Measurements from ENCODE around the gene TNNC1. TPM values are rescaled to one million over a fixed set of nuclear protein-coding genes. Genes with fewer than 3 reads are reported as not detected.

TNNC1 gene
- total and polyA plus RNA-seq, 4 donors, result 0.21 to 0.75 (median 0.35) TPM

- Histone ChIP-seq H3K9me3 (ENCODE audit: control insufficient read depth in 4 of 4, low read length in 3 of 4) (no peaks in the 10 kb centered on the region), H3K27me3 (ENCODE audit: control insufficient read depth in 4 of 4, insufficient read depth in 4 of 4, low read length in 3 of 4) (no peaks in the 10 kb centered on the region), H3K4me3 (ENCODE audit: low read depth in 1 of 3, low read length in 3 of 3) (no peak overlapping the region), H3K4me1 (ENCODE audit: control insufficient read depth in 4 of 4, insufficient read depth in 4 of 4, low read length in 3 of 4) (peaks cover 0 to 20% (median 13%) of the 10 kb centered on the region in 4 donors), H3K9ac (ENCODE audit: low read depth in 1 of 2, low read length in 2 of 2) (no peak overlapping the region), H3K27ac (ENCODE audit: low read depth in 1 of 2, low read length in 2 of 2) (no peak overlapping the region), H3K36me3 (ENCODE audit: control insufficient read depth in 4 of 4, insufficient read depth in 3 of 4, low read depth in 1 of 4, low read length in 3 of 4) (peaks cover 15 to 72% (median 52%) of the 10 kb centered on the region in 4 donors)
- WGBS, result 93% methylated on average over 4 of the region's 4 CpGs
- TF ChIP-seq HNF4A (conservative IDR thresholded peaks at IDR 0.05) (no peak), JUND (IDR thresholded peaks at IDR 0.05) (no peak), HNF4G (IDR thresholded peaks at IDR 0.05) (no peak), ATF3 (IDR thresholded peaks at IDR 0.05) (no peak), RAD21 (IDR thresholded peaks at IDR 0.05) (no peak)
- DNase-seq (ENCODE audit: low spot score), result no peak
Measured at GRCh38 chr3:52405601-52406110, 48.2 kb downstream of the TNNC1 start.

DNA sequence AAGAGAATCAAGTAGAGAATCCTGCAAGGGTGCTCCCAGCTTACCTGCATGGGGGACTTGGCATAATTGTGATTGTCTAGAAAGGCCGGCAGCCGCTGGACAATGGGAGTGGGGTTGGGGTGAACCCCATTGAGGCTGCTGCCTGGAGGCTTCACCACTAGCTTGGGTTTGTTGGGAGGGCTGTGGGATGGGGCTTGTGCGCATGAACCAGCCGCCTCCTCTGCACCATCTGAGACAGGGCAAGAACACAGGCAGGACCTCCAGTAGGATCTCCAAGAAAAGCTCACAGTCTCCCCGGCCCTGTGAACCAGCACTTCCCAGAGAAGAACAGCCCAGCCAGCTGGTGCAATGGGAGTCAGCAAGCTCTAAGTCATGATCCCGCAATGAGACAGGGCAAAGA is 48.8 kb downstream of the TNNC1 start:
- Histone ChIP-seq H3K36me3 (ENCODE audit: control insufficient read depth in 4 of 4, insufficient read depth in 3 of 4, low read depth in 1 of 4, low read length in 3 of 4) (peaks cover 16 to 78% (median 55%) of the 10 kb centered on the region in 4 donors), H3K4me1 (ENCODE audit: control insufficient read depth in 4 of 4, insufficient read depth in 4 of 4, low read length in 3 of 4) (peaks cover 0 to 20% (median 13%) of the 10 kb centered on the region in 4 donors), H3K27me3 (ENCODE audit: control insufficient read depth in 4 of 4, insufficient read depth in 4 of 4, low read length in 3 of 4) (no peaks in the 10 kb centered on the region), H3K9ac (ENCODE audit: low read depth in 1 of 2, low read length in 2 of 2) (no peak overlapping the region), H3K4me3 (ENCODE audit: low read depth in 1 of 3, low read length in 3 of 3) (no peak overlapping the region), H3K27ac (ENCODE audit: low read depth in 1 of 2, low read length in 2 of 2) (no peak overlapping the region), H3K9me3 (ENCODE audit: control insufficient read depth in 4 of 4, low read length in 3 of 4) (no peaks in the 10 kb centered on the region)
- DNase-seq (ENCODE audit: low spot score), result no peak
- TF ChIP-seq ZBTB33 (IDR thresholded peaks at IDR 0.05) (no peak), RXRA (IDR thresholded peaks at IDR 0.05) (no peak), TAF1 (conservative IDR thresholded peaks at IDR 0.05) (no peak), RAD21 (IDR thresholded peaks at IDR 0.05) (no peak), JUND (IDR thresholded peaks at IDR 0.05) (no peak), HNF4G (IDR thresholded peaks at IDR 0.05) (no peak), ATF3 (IDR thresholded peaks at IDR 0.05) (no peak), YY1 (IDR thresholded peaks at IDR 0.05) (no peak), FOXA1 (IDR thresholded peaks at IDR 0.05) (no peak), SP1 (IDR thresholded peaks at IDR 0.05) (no peak), NR2F2 (IDR thresholded peaks at IDR 0.05) (no peak), REST (IDR thresholded peaks at IDR 0.05) (no peak), GABPA (IDR thresholded peaks at IDR 0.05 in 1 of 2, conservative IDR thresholded peaks at IDR 0.05 in 1 of 2) (no peak), HNF4A (conservative IDR thresholded peaks at IDR 0.05) (no peak), FOXA2 (IDR thresholded peaks at IDR 0.05) (no peak)
- TF ChIP-seq, protein P1, sequence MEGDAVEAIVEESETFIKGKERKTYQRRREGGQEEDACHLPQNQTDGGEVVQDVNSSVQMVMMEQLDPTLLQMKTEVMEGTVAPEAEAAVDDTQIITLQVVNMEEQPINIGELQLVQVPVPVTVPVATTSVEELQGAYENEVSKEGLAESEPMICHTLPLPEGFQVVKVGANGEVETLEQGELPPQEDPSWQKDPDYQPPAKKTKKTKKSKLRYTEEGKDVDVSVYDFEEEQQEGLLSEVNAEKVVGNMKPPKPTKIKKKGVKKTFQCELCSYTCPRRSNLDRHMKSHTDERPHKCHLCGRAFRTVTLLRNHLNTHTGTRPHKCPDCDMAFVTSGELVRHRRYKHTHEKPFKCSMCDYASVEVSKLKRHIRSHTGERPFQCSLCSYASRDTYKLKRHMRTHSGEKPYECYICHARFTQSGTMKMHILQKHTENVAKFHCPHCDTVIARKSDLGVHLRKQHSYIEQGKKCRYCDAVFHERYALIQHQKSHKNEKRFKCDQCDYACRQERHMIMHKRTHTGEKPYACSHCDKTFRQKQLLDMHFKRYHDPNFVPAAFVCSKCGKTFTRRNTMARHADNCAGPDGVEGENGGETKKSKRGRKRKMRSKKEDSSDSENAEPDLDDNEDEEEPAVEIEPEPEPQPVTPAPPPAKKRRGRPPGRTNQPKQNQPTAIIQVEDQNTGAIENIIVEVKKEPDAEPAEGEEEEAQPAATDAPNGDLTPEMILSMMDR (IDR thresholded peaks at IDR 0.05; ENCODE audit: low read depth, low read length, missing input control), result no peak
- TF ChIP-seq, protein P2, sequence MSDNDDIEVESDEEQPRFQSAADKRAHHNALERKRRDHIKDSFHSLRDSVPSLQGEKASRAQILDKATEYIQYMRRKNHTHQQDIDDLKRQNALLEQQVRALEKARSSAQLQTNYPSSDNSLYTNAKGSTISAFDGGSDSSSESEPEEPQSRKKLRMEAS (IDR thresholded peaks at IDR 0.05), result no peak
- WGBS, result 99% methylated on average over 6 of the region's 6 CpGs

Measured in liver (tissue), 9 donors.